ENCODE data around the gene PAH. TPM values are rescaled to one million over a fixed set of nuclear protein-coding genes. Genes with fewer than 3 reads are reported as not detected.

Gene PAH
- total RNA-seq, 1 experiment from 2014 or later: not detected

GRCh38 chr12:102950107-102950949, 33.3 kb upstream of the PAH start:
- peak; percentile 28 for DNase-seq (ENCODE audit: low read depth)

DNA sequence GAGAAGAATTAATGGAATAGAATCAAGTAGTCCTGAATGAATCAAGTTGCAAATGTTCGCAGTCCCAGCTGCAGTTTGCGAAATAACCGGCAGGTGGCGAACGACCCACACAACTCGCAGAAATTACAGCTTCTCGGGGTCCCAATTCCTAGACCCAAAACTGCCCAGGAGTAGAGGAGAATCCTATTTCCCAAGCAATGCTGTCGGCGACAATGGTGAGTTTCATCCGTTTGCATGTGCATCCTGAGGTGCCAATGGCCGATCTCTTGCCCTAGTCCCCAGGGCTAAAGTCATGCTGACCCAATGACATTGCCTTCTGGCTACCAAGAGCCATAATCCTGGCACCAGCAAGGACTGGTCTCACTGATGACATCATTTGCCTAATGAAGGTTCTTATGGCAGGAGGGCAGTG, 31.9 kb upstream of the PAH start:
- DNase-seq (ENCODE audit: low read depth): no peak

DNA sequence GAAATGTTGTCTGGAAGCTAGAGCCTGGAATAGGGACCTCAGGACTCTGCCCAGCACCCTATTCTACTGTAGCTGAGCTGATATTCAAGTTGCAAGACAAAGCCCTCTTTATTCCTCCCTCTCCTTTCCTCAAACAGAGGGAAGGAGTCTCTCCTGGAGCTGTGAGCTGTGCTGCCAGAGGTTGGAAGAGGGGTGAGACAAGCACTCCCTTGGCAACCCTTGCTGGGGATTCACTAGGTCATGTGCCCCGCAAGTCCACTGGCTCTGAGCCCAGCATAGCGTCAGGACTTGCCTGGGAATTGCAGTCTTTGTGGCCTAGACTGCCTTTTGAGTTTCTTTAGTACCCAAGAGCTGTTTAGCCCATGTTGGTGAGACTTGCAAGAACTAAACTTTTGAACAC, 29.0 kb upstream of the PAH start:
- no peak for DNase-seq (ENCODE audit: low read depth)

- DNase-seq (ENCODE audit: low read depth): no peak
Observed at GRCh38 chr12:102939670-102940222, 22.7 kb upstream of the PAH start.

DNA sequence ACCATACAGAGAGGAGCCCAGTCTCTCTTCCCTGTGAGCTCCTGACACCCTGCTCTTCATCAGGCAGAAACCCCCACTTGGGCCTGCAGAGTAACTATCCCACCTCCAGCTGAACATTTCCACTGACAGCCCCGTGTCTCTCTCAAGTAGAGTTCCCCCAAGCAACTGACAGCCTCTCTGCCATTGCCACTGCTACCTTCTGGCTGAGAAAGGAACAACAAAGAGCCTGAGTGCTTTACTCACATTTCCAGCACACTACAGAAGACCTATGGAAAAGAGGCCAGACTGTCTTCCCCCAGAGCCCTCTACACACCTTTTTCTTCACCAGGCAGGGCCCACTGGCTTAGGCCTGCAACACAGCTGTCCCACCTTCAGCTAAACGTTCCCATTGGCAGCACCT, 22.0 kb upstream of the PAH start:
- no peak for DNase-seq (ENCODE audit: low read depth)

GRCh38 chr12:102933168-102933567, 16.1 kb upstream of the PAH start:
- no peak for DNase-seq (ENCODE audit: low read depth)

DNA sequence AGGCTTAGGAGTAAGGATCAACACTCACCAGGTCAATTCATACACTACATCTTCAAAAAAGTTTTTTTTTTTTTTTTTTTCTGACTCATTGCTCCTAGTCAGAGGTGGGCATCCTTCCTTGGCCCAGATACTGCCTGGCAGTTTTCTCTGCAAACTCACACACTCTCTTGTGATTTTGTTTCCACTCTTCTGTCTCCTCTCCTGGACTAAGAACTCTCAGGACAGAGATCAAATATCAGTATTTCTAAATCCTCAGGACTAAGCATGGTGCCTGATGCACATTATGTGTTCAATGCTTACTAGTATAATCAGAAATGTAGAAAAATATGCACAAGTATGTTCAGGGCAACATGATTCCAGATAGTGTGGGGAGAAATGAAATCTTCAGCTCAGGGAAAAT, 10.2 kb upstream of the PAH start:
- DNase-seq (ENCODE audit: low read depth): no peak

GRCh38 chr12:102921240-102921639, 4.2 kb upstream of the PAH start:
- DNase-seq (ENCODE audit: low read depth): no peak

DNA sequence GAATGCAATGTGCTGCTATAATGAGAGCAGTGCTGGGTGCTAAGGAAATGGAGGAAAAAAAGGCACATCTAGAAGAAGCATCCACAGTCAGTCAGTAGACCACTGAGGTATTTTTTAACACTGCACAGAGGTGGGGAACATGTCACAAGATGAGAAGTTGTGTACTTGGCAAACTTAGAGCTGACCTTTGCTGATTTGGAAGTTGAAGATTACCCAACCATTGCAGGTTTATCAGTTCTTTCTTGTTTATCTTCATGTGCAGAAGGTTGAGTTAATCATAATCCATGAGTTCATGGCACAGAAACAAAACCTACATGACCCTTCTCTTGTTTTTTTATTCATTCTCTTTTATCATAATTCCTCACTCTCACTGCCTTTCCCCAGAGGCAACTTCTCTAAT, 3.2 kb upstream of the PAH start:
- no peak for DNase-seq (ENCODE audit: low read depth)

- no peak for DNase-seq (ENCODE audit: low read depth)
Observed at GRCh38 chr12:102918840-102919239, 1.8 kb upstream of the PAH start.

DNA sequence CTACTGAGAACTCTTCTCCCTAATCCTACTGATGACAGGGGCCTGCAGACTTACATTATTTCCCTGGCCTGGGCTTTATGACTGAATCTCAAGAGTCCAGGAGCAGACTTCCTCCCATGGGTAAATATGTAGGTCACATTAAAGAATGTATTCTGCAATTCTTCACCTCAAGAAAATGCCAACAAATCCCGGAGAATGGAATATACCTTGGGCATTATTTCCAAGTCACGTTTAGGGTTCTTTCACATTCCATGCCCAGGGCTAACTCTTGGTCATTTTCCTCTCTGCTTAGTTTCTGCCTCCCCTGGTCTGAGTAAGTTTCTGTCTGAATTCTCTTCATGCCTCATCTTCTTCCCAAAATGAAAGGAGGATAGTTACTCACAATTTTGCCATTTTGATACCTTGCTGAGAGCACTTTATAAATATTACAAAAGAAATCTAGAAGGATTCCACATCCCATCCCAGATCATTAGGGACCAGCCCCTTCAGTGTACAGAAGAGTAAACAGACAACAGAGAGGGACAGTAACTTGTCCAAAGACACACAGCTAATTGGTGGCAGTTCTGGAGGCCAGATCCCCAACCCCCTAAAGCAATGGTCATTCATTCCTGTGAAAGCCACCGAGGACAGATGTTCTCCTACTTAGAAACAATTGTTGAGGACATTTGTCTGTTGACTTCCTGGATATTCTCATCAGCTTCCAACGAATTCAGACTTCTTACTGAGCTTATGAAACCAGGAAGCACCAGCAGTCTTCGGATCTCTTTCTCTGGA, 605 bp downstream of the PAH start:
- no peak for DNase-seq (ENCODE audit: low read depth)

DNA sequence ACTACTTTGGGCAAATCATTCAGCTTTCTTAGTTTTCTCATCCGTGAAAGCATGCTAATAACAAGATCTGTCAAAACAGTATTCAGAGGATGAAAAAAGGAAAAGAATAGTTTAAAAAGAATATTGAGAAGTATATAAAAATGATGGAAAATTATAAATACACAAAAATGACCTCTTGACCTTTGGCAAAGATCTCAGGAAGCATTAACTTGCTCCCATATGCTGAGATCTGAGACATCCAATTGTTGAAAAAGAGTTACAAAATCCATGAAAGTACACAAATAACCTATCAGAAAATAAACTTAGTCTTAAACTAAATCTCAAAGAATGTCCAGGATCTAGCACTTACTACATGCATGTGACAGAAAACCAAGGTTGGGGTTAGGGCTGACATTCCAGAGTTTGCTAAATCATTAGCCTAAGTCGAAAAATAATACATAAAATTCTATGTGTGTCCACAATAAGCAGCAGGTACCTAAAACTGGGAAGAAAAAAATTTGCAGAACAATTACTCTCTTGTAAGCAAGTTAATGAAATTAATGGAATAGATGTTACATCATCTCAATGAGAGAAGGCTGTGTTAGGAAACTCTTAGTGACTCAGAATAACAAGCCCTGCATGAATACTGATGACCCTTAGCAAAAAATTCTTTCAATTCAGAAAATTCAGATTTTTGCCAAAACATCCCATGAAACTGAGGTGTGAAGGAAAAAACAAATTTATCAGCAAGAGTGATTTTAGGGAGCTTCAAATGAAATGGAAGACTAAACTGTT, 3.4 kb downstream of the PAH start:
- DNase-seq (ENCODE audit: low read depth): no peak

DNA sequence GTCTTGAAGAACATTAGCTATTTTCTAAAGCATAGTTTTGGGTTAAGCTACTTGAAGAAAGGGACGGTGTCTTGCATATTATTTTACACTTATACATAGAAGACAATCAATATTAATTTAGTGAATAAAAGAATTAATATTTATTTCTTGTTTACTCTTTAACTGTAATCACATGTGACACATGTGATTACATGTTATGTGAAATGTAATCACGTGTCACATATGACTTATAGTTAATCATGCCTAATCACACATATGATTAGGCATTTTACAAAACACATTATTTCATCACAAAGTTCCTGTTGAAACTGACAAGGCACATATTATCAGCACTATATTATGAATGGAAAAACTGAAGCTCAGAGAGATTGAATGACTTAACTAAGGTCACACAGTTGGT, 4.8 kb downstream of the PAH start:
- no peak for DNase-seq (ENCODE audit: low read depth)

DNA sequence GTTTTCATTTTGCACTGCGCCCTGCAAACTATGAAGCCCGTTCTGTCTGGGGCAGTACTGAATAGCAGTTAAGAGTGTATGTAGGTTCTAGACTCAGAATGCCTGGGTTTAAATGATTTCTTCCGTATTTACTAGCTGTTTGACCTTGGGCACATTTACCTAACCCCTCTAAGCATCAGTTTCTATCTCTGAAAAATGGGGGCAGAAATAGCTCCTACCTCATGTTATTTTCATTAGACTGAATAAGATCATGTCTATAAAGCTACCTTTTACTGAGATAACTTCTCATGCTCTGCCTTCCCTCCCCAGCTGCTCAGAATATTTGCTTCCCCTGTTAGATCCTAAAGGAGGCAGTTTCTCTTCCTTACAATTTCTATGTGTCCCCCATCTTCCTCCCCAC, 5.7 kb downstream of the PAH start:
- no peak for DNase-seq (ENCODE audit: low read depth)

DNA sequence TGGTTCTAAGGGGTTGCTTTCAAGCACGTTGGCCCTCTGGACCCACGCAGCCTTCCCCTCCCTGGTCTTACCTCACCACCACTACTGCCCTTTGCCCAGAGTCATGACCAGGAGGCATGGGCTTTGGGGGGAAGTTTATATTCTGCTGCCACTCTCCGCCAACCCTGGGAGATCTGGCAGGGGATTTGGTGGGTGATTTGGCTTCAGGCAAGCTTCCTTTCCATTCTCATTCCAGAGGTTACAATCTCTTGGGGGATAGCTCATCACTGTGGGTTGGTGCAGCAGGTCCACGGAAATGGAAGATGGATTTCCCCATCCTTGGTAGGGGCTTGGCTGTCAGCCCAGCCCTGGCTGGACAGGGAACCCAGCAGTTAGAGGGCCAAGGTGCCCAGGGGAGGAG, 6.3 kb downstream of the PAH start:
- DNase-seq (ENCODE audit: low read depth): no peak

DNA sequence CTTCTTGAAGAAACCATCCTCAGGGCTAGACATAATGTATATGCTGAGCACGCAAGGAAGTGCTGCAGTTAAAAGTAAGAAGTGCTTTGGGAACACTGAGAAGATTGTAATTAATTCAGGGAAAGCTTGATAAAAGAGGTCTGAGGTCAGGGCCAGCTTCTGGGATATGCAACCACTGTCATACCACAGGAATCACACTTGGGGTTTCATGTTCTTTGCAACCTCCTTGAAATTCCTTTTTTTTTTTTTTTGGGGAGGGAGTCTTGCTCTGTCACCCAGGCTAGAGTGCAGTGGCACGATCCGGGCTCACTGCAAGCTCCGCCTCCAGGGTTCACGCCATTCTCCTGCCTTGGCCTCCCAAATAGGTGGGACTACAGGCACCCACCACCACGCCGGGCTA, 6.9 kb downstream of the PAH start:
- no peak for DNase-seq (ENCODE audit: low read depth)

- DNase-seq (ENCODE audit: low read depth): no peak
Observed at GRCh38 chr12:102907918-102908317, 9.1 kb downstream of the PAH start.

- DNase-seq (ENCODE audit: low read depth): no peak
Observed at GRCh38 chr12:102905229-102905628, 11.8 kb downstream of the PAH start.

DNA sequence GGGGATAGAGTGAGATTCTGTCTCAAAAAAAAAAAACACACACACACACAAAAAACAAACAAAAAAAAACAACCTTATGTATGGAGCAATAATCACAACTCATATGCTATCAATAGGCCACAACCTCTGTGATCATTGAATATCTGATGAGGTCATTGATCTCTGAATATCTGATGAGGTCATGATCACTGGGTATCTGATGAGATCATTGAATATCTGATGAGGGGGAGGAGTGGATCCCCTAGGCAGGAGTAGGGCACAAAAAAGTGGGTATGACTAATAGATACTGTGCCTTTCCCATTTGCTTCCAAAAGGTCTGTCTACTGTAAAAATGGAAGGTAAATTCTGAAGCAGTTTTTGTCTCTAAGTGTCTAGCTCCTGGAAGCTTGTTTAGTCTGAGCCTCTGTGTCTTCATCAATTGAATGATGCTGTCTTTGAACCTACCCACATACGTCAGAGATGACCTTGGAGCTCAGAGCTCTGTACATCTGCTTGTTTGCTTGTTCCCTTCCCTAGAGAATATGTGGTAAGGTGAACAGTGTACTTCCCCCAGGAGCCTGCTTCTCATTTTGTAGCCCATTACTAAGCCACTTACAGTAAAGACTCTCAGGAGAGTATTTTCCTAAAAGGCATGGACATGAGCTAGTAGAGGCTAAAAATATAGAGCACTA, 13.6 kb downstream of the PAH start:
- no peak for DNase-seq (ENCODE audit: low read depth)

- no peak for DNase-seq (ENCODE audit: low read depth)
Observed at GRCh38 chr12:102902093-102902492, 15.0 kb downstream of the PAH start.

- no peak for DNase-seq (ENCODE audit: low read depth)
Observed at GRCh38 chr12:102900389-102900788, 16.7 kb downstream of the PAH start.

DNA sequence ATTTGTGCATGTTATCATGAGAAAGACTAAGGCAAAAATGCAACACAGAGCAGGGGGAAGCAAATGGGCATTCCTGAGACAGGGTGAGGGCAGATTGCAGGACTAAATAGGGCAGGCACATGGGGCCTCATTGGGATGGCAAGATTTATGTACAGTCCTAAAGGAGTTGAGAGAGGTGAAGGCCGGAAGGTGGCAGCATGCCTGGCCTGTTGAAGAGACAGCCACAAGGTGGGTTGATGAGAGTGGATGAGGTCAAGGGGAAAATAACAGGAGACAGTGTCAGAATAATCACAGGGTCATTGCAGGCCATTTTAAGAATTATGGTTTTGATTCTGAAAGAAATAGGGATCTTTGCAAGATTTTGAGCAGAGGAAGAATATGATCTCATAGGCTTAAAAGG, 21.0 kb downstream of the PAH start:
- no peak for DNase-seq (ENCODE audit: low read depth)

Measured in M059J (cell line).